ENCODE data around the gene SINHCAF. TPM values are rescaled to one million over a fixed set of nuclear protein-coding genes. Genes with fewer than 3 reads are reported as not detected.

The SINHCAF gene
- total and polyA plus RNA-seq, 12 donors = 5.7 to 16.9 (median 10.1) TPM

DNA sequence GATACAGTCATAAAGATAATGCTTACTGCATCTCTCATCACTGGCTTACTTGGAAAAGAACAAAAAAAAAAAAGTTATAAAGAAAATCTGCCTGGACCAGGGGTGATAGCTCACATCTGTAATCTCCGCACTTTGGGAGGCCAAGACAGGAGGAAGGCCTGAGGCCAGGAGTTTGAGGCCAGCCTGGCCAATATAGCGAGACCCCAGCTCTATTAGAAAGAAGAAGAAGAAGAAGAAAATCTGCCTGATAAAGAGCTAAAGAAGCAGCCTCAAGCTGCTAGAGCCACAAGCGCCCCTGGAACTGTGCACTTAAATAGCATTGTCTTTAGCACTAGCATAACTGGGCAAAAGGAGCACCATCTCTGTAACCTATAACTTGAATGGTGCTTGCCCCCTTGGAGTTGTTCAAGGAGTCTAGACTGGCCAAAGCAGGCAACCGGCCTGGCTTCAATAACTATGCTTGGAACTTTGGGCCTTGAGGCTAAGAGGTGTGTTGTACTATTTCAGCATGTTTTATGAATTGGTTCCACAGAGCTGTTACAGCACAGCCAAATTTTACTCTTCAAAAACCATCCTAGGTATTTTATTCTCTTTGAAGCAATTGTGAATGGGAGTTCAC, 53.2 kb downstream of the SINHCAF start:
- DNase-seq = no peak
- no peaks in the 10 kb centered on the region for H3K9me3 ChIP-seq
- intact Hi-C loops (cut with DNase I) = loop anchor here in 7 of 10 donors (2.0 to 10.0 kb wide), 5 partner anchors 155 to 428 kb away; no protein-coding TSS in a partner anchor
- no peaks in the 10 kb centered on the region for H3K4me1 ChIP-seq
- TF ChIP-seq, protein P1, sequence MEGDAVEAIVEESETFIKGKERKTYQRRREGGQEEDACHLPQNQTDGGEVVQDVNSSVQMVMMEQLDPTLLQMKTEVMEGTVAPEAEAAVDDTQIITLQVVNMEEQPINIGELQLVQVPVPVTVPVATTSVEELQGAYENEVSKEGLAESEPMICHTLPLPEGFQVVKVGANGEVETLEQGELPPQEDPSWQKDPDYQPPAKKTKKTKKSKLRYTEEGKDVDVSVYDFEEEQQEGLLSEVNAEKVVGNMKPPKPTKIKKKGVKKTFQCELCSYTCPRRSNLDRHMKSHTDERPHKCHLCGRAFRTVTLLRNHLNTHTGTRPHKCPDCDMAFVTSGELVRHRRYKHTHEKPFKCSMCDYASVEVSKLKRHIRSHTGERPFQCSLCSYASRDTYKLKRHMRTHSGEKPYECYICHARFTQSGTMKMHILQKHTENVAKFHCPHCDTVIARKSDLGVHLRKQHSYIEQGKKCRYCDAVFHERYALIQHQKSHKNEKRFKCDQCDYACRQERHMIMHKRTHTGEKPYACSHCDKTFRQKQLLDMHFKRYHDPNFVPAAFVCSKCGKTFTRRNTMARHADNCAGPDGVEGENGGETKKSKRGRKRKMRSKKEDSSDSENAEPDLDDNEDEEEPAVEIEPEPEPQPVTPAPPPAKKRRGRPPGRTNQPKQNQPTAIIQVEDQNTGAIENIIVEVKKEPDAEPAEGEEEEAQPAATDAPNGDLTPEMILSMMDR (IDR thresholded peaks at IDR 0.05) = no peak
- peaks cover 0 to 4% (median 0%) of the 10 kb centered on the region in 7 donors for H3K27me3 ChIP-seq
- 93 to 97% methylated on average over 4 of the region's 4 CpGs for WGBS, 2 donors
- no peak overlapping the region for H3K27ac ChIP-seq
- ATAC-seq = no peak
- peaks cover 0 to 10% (median 0%) of the 10 kb centered on the region in 9 donors for H3K36me3 ChIP-seq
- no peak overlapping the region for H3K4me3 ChIP-seq

GRCh38 chr12:31267966-31268365, 58.0 kb downstream of the SINHCAF start:
- no peak overlapping the region for H3K27ac ChIP-seq
- ATAC-seq = no peak
- H3K36me3 ChIP-seq = no peaks in the 10 kb centered on the region
- peaks cover 0 to 7% (median 0%) of the 10 kb centered on the region in 7 donors for H3K27me3 ChIP-seq
- WGBS, 2 donors = 91 to 92% methylated on average over 2 of the region's 2 CpGs
- intact Hi-C loops (cut with DNase I) = loop anchor here in 1 of 10 donors (10.0 kb wide), 1 partner anchor 423 kb away; no protein-coding TSS in a partner anchor
- no peak for DNase-seq
- H3K4me1 ChIP-seq = no peaks in the 10 kb centered on the region
- no peak overlapping the region for H3K4me3 ChIP-seq
- TF ChIP-seq, protein P1 (IDR thresholded peaks at IDR 0.05) = no peak
- H3K9me3 ChIP-seq = no peaks in the 10 kb centered on the region

GRCh38 chr12:31265722-31266121, 60.2 kb downstream of the SINHCAF start:
- TF ChIP-seq, protein P1 (IDR thresholded peaks at IDR 0.05) = no peak
- Histone ChIP-seq H3K4me1 (no peaks in the 10 kb centered on the region), H3K36me3 (no peaks in the 10 kb centered on the region), H3K9me3 (no peaks in the 10 kb centered on the region), H3K27me3 (peaks cover 0 to 7% (median 0%) of the 10 kb centered on the region in 7 donors), H3K27ac (no peak overlapping the region), H3K4me3 (no peak overlapping the region)
- ATAC-seq = no peak
- no peak for DNase-seq
- intact Hi-C loops (cut with DNase I) = loop anchor here in 1 of 10 donors (10.0 kb wide), 1 partner anchor 421 kb away; no protein-coding TSS in a partner anchor
- 54 to 58% methylated on average over 11 of the region's 11 CpGs for WGBS, 2 donors

DNA sequence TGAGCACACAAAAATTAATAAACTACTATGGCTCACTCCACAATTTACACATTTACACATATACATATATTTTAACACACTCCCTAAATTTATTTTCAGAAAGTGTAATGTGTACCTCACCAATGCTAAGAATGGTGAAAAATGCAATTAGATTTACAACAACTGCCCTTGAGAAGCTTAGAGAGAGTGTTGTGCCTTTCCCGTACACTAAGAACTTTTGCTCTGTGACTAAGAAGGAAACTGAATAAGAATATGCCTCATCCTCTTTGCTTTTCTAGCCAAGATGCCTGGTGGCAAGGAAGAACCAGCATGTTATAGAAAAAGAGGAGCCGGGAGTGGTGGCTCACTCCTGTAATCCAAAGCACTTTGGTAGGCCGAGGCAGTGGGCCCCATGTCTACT, 62.3 kb downstream of the SINHCAF start:
- 85 to 88% methylated on average over 3 of the region's 3 CpGs for WGBS, 2 donors
- H3K4me3 ChIP-seq = no peak overlapping the region
- H3K36me3 ChIP-seq = no peaks in the 10 kb centered on the region
- no peak for ATAC-seq
- H3K9me3 ChIP-seq = no peaks in the 10 kb centered on the region
- no peak for DNase-seq
- no peak overlapping the region for H3K27ac ChIP-seq
- peaks cover 0 to 7% (median 0%) of the 10 kb centered on the region in 7 donors for H3K27me3 ChIP-seq
- H3K4me1 ChIP-seq = no peaks in the 10 kb centered on the region
- intact Hi-C loops (cut with DNase I) = loop anchor here in 1 of 10 donors (10.0 kb wide), 1 partner anchor 419 kb away; no protein-coding TSS in a partner anchor
- TF ChIP-seq, protein P1 (IDR thresholded peaks at IDR 0.05) = no peak

All from heart right ventricle (tissue), 16 donors.